ENCODE measurements around the gene CCDC6.

CCDC6 gene

GRCh38 chr10:59900048-59900727 is 6.2 kb downstream of the CCDC6 start:
- TF ChIP-seq CTCF (conservative IDR thresholded peaks at IDR 0.05; ENCODE audit: low read length) = no peak
- no peak overlapping the region for H3K4me3 ChIP-seq (ENCODE audit: low read length)
- DNase-seq (ENCODE audit: low read depth) = no peak

- no peak for TF ChIP-seq CTCF (conservative IDR thresholded peaks at IDR 0.05; ENCODE audit: low read length)
- DNase-seq (ENCODE audit: low read depth) = no peak
- H3K4me3 ChIP-seq (ENCODE audit: low read length) = no peak overlapping the region
Measured at GRCh38 chr10:59898125-59898835, 8.1 kb downstream of the CCDC6 start.

- H3K4me3 ChIP-seq (ENCODE audit: low read length) = no peak overlapping the region
- DNase-seq (ENCODE audit: low read depth) = no peak
- no peak for TF ChIP-seq CTCF (conservative IDR thresholded peaks at IDR 0.05; ENCODE audit: low read length)
Measured at GRCh38 chr10:59896191-59896590, 10.2 kb downstream of the CCDC6 start.

- no peak for TF ChIP-seq CTCF (conservative IDR thresholded peaks at IDR 0.05; ENCODE audit: low read length)
- no peak overlapping the region for H3K4me3 ChIP-seq (ENCODE audit: low read length)
- DNase-seq (ENCODE audit: low read depth) = no peak
Measured at GRCh38 chr10:59895629-59896116, 10.7 kb downstream of the CCDC6 start.

GRCh38 chr10:59894114-59894513 is 12.2 kb downstream of the CCDC6 start:
- no peak overlapping the region for H3K4me3 ChIP-seq (ENCODE audit: low read length)
- no peak for TF ChIP-seq CTCF (conservative IDR thresholded peaks at IDR 0.05; ENCODE audit: low read length)
- peak; percentile 81 for DNase-seq (ENCODE audit: low read depth)

GRCh38 chr10:59892697-59893096 is 13.7 kb downstream of the CCDC6 start:
- no peak overlapping the region for H3K4me3 ChIP-seq (ENCODE audit: low read length)
- no peak for TF ChIP-seq CTCF (conservative IDR thresholded peaks at IDR 0.05; ENCODE audit: low read length)
- no peak for DNase-seq (ENCODE audit: low read depth)

- H3K4me3 ChIP-seq (ENCODE audit: low read length) = no peak overlapping the region
- TF ChIP-seq CTCF (conservative IDR thresholded peaks at IDR 0.05; ENCODE audit: low read length) = no peak
- no peak for DNase-seq (ENCODE audit: low read depth)
Measured at GRCh38 chr10:59891936-59892335, 14.4 kb downstream of the CCDC6 start.

Data from AG10803 (cell line).